Gastrocnemius medialis (tissue), 4 donors: Measurements from ENCODE around the gene SLC16A8.

Source experiments
- POLR2A ChIP-seq, 2 donors: fragments of 450-650 bp; IDR thresholded peaks; one replicate each; pipeline ENCODE4 v1.6.1; 2017; ENCODE audit warnings: antibody characterized with exemption in 2 of 2, mild to moderate bottlenecking in 2 of 2, moderate library complexity in 2 of 2
- TF ChIP-seq, protein P1 (sequence below), 5 experiments: fragments of 450-650 bp in 3 of 5; fragments of 200-600 bp in 2 of 5; sonication (generic) in 2 of 5; IDR thresholded peaks in 4 of 5; conservative IDR thresholded peaks in 1 of 5; 1 replicate in 4 of 5; 2 replicates in 1 of 5; pipeline ENCODE4 v1.5.1; 2016 to 2019; ENCODE audit warnings: antibody characterized with exemption in 5 of 5, mild to moderate bottlenecking in 3 of 5, moderate library complexity in 3 of 5

DNA sequence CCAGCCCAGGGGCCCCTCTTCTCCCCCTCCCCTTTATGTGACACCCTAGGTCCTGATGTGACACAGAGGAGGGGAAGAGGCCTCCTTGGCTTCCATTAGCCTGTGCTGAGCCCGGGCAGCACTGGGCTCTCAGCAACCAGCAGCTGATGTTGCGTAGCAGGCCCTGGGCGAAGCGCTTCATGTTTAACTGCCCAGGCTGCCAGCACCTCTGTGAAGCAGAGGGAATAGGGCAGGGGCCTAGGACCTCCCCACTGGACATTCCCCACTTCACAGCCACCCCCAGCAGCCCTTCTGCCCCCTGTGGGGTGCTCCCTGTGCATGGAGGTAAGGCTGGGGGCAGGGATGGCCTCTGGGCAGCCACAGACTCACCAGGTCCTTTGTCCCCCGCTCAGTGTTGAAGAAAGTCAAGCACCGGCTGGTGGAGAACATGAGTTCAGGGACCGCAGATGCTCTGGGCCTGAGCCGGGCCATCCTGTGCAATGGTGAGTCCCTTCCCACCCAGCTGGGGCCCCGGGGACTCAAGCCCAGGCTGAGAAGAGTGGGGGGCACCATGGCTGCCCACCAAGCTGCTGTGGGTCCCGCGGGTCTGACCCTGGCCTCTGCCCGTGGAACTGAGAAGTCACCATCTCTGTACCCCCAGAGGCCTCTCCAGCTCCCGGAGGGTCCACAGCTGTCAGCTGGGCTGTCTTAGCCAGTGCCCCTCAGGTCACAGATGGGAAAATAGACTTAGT, 15.2 kb downstream of the SLC16A8 start:
- no peak for TF ChIP-seq POLR2A (IDR thresholded peaks at IDR 0.05)
- TF ChIP-seq, protein P1, sequence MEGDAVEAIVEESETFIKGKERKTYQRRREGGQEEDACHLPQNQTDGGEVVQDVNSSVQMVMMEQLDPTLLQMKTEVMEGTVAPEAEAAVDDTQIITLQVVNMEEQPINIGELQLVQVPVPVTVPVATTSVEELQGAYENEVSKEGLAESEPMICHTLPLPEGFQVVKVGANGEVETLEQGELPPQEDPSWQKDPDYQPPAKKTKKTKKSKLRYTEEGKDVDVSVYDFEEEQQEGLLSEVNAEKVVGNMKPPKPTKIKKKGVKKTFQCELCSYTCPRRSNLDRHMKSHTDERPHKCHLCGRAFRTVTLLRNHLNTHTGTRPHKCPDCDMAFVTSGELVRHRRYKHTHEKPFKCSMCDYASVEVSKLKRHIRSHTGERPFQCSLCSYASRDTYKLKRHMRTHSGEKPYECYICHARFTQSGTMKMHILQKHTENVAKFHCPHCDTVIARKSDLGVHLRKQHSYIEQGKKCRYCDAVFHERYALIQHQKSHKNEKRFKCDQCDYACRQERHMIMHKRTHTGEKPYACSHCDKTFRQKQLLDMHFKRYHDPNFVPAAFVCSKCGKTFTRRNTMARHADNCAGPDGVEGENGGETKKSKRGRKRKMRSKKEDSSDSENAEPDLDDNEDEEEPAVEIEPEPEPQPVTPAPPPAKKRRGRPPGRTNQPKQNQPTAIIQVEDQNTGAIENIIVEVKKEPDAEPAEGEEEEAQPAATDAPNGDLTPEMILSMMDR (IDR thresholded peaks at IDR 0.05 in 4 of 5, conservative IDR thresholded peaks at IDR 0.05 in 1 of 5) = no peak
